Sigmoid colon (tissue), 7 donors: ENCODE data around the gene MYMX. TPM values are rescaled to one million over a fixed set of nuclear protein-coding genes. Genes with fewer than 3 reads are reported as not detected.

Experiments
- DNase-seq: peaks from one replicate; pipeline ENCODE4 v3.0.0-alpha.2; 2019
- H3K27ac ChIP-seq, 4 donors: fragments of 200-600 bp; sonication (generic); one replicate each; pipeline ENCODE4 v1.5.1; 2016 to 2019; ENCODE audit warnings: mild to moderate bottlenecking in 1 of 4
- H3K27me3 ChIP-seq, 3 donors: fragments of 200-600 bp; sonication (generic); one replicate each; pipeline ENCODE4 v1.5.1; 2019; ENCODE audit warnings: mild to moderate bottlenecking in 1 of 3
- H3K36me3 ChIP-seq, 4 donors: fragments of 200-600 bp; sonication (generic); one replicate each; pipeline ENCODE4 v1.5.1; 2016 to 2019
- H3K4me1 ChIP-seq, 4 donors: fragments of 200-600 bp; sonication (generic); one replicate each; pipeline ENCODE4 v1.5.1; 2017 to 2019
- H3K4me3 ChIP-seq, 4 donors: fragments of 200-600 bp; sonication (generic); one replicate each; pipeline ENCODE4 v1.5.1; 2017 to 2019; ENCODE audit warnings: mild to moderate bottlenecking in 2 of 4, moderate library complexity in 1 of 4
- H3K9me3 ChIP-seq, 4 donors: fragments of 200-600 bp in 3 of 4; sonication (generic) in 3 of 4; one replicate each; pipeline versions ENCODE4 v1.5.1 to v1.6.1; 2013 to 2019
- CTCF ChIP-seq, 4 experiments: fragments of 450-650 bp in 3 of 4; fragments of 200-600 bp in 1 of 4; IDR thresholded peaks; one replicate each; pipeline ENCODE4 v1.5.1; 2016 to 2019; ENCODE audit warnings: antibody characterized with exemption in 4 of 4, mild to moderate bottlenecking in 3 of 4, moderate library complexity in 2 of 4
- EP300 ChIP-seq, 4 donors: sonication (generic); formaldehyde crosslinking; IDR thresholded peaks; one replicate each; pipeline ENCODE4 v1.6.1; 2017; ENCODE audit warnings: antibody characterized with exemption in 4 of 4
- POLR2A ChIP-seq, 2 donors: fragments of 450-650 bp; IDR thresholded peaks; one replicate each; pipeline ENCODE4 v1.6.1; 2016; ENCODE audit warnings: antibody characterized with exemption in 2 of 2, mild to moderate bottlenecking in 2 of 2, moderate library complexity in 2 of 2
- POLR2AphosphoS5 ChIP-seq, 4 donors: sonication (generic); formaldehyde crosslinking; IDR thresholded peaks; one replicate each; pipeline ENCODE4 v1.6.1; 2017; ENCODE audit warnings: antibody characterized with exemption in 4 of 4
- WGBS, 2 donors: extraction: QIAGEN DNeasy Blood & Tissue Kit; methylation state at CpG; one replicate each; pipeline ENCODE4 v1.1.7; 2013; 5-methylcytosine and 5-hydroxymethylcytosine counted together
- intact Hi-C: fragments of 100-400 bp; cut with DNase I; formaldehyde crosslinking; loops from one replicate; pipeline ENCODE4 v1.15.1; 2023
- polyA plus RNA-seq, 3 donors: library from polyadenylated mRNA; stranded (reverse); fragments of 200-250 nt; gene quantifications; one replicate each; pipeline ENCODE4 v1.2.3, GENCODE V29; 2013
- total RNA-seq, 4 donors: library from RNA; depleted of rRNA; stranded (reverse); fragments of >200 nt; gene quantifications; one replicate each; pipeline ENCODE4 v1.1.0, GENCODE V29; 2016
- donor health status: healthy with polysubstance abuse.
- donor health status: Bipolar disorder and iron deficiency.
- donor health status: healthy.

Gene MYMX
- total and polyA plus RNA-seq, 7 donors: 0.28 TPM; not detected in 6

- no peaks in the 10 kb centered on the region for H3K9me3 ChIP-seq
- no peak overlapping the region for H3K4me3 ChIP-seq
- no peaks in the 10 kb centered on the region for H3K27me3 ChIP-seq
- TF ChIP-seq POLR2A (IDR thresholded peaks at IDR 0.05) (no peak), EP300 (IDR thresholded peaks at IDR 0.05) (no peak), POLR2AphosphoS5 (IDR thresholded peaks at IDR 0.05) (no peak), CTCF (IDR thresholded peaks at IDR 0.05) (no peak)
- H3K27ac ChIP-seq: no peak overlapping the region
- 73 to 77% methylated on average over 3 of the region's 3 CpGs for WGBS, 2 donors
- no peaks in the 10 kb centered on the region for H3K4me1 ChIP-seq
- intact Hi-C loops: no loop called here
- no peak for DNase-seq
- H3K36me3 ChIP-seq: no peaks in the 10 kb centered on the region
These were observed 15.5 kb upstream of the MYMX start for GRCh38 chr6:44201200-44201599.

DNA sequence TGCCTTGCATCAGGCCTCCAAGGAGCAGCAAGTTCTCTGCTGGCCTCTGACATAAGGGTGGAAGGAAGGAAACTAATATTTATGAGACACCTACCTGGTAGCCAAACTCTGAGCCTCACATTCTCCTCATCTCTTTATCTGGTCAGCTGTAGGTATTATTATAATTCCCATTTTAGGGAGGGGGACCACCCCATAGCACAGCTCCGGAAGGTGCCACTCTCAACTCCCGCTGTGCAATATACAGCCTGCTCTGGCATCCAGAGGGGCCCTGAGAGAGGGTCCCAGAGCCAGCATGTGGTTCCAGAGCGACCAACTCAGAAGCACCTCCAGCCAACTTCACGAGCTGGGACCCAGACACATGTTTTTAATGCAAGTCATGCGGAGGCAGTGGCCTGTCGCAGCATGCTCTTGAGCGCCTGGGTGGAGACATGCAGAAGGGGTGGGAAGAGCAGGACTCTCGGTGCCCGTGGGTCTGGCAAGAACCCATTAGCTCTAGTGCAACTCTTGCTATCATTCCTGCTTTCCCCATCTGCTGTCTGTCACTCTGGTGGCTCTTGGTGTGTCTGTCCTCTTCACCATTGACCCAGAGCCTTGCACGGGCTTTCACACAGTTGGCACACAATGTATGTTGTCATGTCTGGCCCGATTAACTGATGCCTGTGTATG is 15.0 kb upstream of the MYMX start:
- Histone ChIP-seq H3K4me3 (no peak overlapping the region), H3K4me1 (no peaks in the 10 kb centered on the region), H3K9me3 (no peaks in the 10 kb centered on the region), H3K36me3 (no peaks in the 10 kb centered on the region), H3K27ac (peak overlapping the region in 1 of 4 donors; percentile 48), H3K27me3 (no peaks in the 10 kb centered on the region)
- intact Hi-C loops: no loop called here
- 82 to 92% methylated on average over 11 of the region's 11 CpGs for WGBS, 2 donors
- no peak for TF ChIP-seq POLR2A (IDR thresholded peaks at IDR 0.05)
- no peak for TF ChIP-seq POLR2AphosphoS5 (IDR thresholded peaks at IDR 0.05)
- no peak for TF ChIP-seq CTCF (IDR thresholded peaks at IDR 0.05)
- TF ChIP-seq EP300 (IDR thresholded peaks at IDR 0.05): no peak
- no peak for DNase-seq

GRCh38 chr6:44202332-44202971 is 14.3 kb upstream of the MYMX start:
- TF ChIP-seq EP300 (IDR thresholded peaks at IDR 0.05): no peak
- intact Hi-C loops: no loop called here
- H3K27me3 ChIP-seq: no peaks in the 10 kb centered on the region
- H3K36me3 ChIP-seq: no peaks in the 10 kb centered on the region
- no peaks in the 10 kb centered on the region for H3K4me1 ChIP-seq
- 82 to 87% methylated on average over 4 of the region's 4 CpGs for WGBS, 2 donors
- H3K27ac ChIP-seq: peak overlapping the region in 2 of 4 donors; percentile 48 to 52
- no peak overlapping the region for H3K4me3 ChIP-seq
- DNase-seq: no peak
- no peaks in the 10 kb centered on the region for H3K9me3 ChIP-seq

DNA sequence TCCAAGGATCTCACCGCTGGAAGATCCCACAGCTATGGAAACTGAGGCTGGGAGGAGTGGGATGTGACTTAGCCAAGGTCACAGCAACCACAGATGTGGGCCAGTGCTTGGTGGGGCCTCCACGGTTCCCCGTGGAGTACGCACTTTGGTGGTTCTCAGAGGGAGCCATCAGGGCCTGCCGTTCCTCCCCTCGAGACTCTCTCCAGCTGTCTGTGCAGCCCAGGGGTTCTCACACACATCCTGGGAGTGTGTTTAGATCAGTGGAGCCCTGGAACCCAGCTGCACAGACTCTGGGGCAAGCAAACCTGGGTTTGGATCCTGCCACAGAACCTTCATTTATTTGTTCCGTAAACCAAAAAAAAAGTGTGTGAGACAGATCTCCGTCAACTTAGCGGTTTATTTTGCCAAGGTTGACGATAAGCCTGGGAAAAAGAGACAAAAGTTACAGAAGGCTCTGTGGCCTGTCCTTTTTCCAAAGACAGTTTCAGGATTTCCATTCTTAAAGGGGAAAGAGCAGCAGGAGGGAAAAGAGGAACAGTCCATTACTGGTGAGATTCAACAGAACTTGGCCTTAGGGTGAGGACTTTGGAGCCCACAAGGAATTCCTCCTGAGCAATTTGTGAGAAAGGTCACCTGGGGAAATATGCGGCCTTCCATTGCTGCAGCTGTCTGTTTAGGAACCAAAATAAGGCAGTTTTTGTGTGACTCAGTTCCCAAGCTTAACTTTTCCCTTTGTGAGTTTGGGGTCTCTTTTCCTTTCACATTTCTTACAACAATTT is 13.6 kb upstream of the MYMX start:
- TF ChIP-seq POLR2AphosphoS5 (IDR thresholded peaks at IDR 0.05) (no peak), EP300 (IDR thresholded peaks at IDR 0.05) (no peak), CTCF (IDR thresholded peaks at IDR 0.05) (no peak), POLR2A (IDR thresholded peaks at IDR 0.05) (no peak)
- peak overlapping the region in 3 of 4 donors; percentile 8 to 52 (median 48) for H3K27ac ChIP-seq
- intact Hi-C loops: no loop called here

DNA sequence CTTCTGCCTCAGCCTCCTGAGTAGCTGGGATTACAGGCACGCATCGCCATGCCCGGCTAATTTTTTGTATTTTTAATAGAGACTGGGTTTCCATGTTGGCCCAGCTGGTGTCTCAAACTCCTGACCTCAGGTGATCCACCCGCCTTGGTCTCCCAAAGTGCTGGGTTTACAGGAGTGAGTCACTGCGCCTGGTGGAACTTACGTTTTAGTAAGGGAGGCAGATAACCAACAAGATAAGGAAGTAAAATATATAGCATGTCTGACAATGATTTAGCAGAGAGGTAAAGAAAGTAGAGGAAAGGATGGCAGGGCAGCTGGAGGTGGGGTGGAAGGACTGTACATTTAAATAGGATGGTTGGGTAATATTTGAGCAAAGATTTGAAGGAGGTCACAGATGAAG is 12.8 kb upstream of the MYMX start:
- no peak overlapping the region for H3K4me3 ChIP-seq
- H3K36me3 ChIP-seq: no peaks in the 10 kb centered on the region
- H3K27ac ChIP-seq: no peak overlapping the region
- no peak for TF ChIP-seq EP300 (IDR thresholded peaks at IDR 0.05)
- TF ChIP-seq POLR2AphosphoS5 (IDR thresholded peaks at IDR 0.05): no peak
- no peak for TF ChIP-seq POLR2A (IDR thresholded peaks at IDR 0.05)
- no peak for TF ChIP-seq CTCF (IDR thresholded peaks at IDR 0.05)
- DNase-seq: no peak
- H3K9me3 ChIP-seq: no peaks in the 10 kb centered on the region
- H3K27me3 ChIP-seq: no peaks in the 10 kb centered on the region
- no peaks in the 10 kb centered on the region for H3K4me1 ChIP-seq
- intact Hi-C loops: no loop called here
- WGBS, 2 donors: 54 to 82% methylated on average over 6 of the region's 6 CpGs

More for the DNA sequence above, 13.6 kb upstream of the MYMX start:
- WGBS, 2 donors: 85 to 90% methylated on average over 11 of the region's 11 CpGs
- Histone ChIP-seq H3K36me3 (no peaks in the 10 kb centered on the region), H3K9me3 (no peaks in the 10 kb centered on the region), H3K27me3 (no peaks in the 10 kb centered on the region), H3K4me3 (no peak overlapping the region), H3K4me1 (no peaks in the 10 kb centered on the region)
- no peak for DNase-seq
